Lower leg skin (tissue), 4 donors: Measurements from ENCODE around the gene EIF4A2. TPM values are rescaled to one million over a fixed set of nuclear protein-coding genes. Genes with fewer than 3 reads are reported as not detected.

Experiments used
- DNase-seq, 2 donors: peaks; one replicate each; pipeline ENCODE4 v3.0.0-alpha.2; 2019; ENCODE audit warnings: low spot score in 2 of 2
- H3K4me3 ChIP-seq: fragments of 200-600 bp; sonication (generic); 2 replicates; pipeline ENCODE4 v1.5.1; 2017; ENCODE audit warnings: mild to moderate bottlenecking, low read depth; ENCODE audit not compliant: poor library complexity, severe bottlenecking
- POLR2A ChIP-seq, 2 donors: fragments of 450-650 bp; IDR thresholded peaks; one replicate each; pipeline ENCODE4 v1.6.1; 2016 to 2017; ENCODE audit warnings: antibody characterized with exemption in 2 of 2, mild to moderate bottlenecking in 1 of 2, moderate library complexity in 1 of 2
- WGBS, 2 donors: methylation state at CpG; one replicate each; pipeline ENCODE4 v1.1.5; 2018; 5-methylcytosine and 5-hydroxymethylcytosine counted together
- intact Hi-C: fragments of 100-400 bp; cut with DNase I; formaldehyde crosslinking; loops from one replicate; pipeline ENCODE4 v1.15.0; 2023; ENCODE audit warnings: low total_unique reads
- total RNA-seq, 4 donors: library from RNA; depleted of rRNA; stranded (reverse); fragments of >200 nt; gene quantifications; one replicate each; pipeline ENCODE4 v1.1.0, GENCODE V29; 2016
- TF ChIP-seq, protein P1 (sequence below), 3 donors: fragments of 450-650 bp; IDR thresholded peaks; one replicate each; pipeline ENCODE4 v1.5.1; 2016; ENCODE audit warnings: antibody characterized with exemption in 3 of 3, mild to moderate bottlenecking in 3 of 3, moderate library complexity in 2 of 3

The EIF4A2 gene
- total RNA-seq, 4 donors from 2014 or later = 224 to 547 (median 310) TPM

DNA sequence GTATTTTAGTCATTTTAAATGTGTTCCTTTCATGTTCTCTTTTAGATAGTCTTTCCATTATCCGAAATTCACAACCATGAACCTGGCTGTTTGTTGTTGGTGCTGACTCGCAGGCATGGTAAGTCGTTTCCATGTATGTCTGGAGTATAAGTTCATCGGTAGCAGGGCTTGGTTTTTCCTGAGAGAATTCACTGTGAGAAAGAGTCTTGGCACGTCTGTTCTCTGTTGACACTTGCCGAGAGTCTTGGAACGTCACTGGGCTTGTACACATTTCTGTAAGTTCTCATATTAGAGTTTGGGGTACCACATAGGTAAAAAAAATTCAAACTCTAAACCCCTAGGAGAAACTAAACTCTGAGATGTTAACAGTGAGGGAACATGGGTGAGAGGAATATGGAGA lies 29.4 kb upstream of the EIF4A2 start:
- WGBS, 2 donors = 47 to 58% methylated on average over 7 of the region's 7 CpGs

GRCh38 chr3:186754871-186755270 lies 28.5 kb upstream of the EIF4A2 start:
- TF ChIP-seq, protein P1, sequence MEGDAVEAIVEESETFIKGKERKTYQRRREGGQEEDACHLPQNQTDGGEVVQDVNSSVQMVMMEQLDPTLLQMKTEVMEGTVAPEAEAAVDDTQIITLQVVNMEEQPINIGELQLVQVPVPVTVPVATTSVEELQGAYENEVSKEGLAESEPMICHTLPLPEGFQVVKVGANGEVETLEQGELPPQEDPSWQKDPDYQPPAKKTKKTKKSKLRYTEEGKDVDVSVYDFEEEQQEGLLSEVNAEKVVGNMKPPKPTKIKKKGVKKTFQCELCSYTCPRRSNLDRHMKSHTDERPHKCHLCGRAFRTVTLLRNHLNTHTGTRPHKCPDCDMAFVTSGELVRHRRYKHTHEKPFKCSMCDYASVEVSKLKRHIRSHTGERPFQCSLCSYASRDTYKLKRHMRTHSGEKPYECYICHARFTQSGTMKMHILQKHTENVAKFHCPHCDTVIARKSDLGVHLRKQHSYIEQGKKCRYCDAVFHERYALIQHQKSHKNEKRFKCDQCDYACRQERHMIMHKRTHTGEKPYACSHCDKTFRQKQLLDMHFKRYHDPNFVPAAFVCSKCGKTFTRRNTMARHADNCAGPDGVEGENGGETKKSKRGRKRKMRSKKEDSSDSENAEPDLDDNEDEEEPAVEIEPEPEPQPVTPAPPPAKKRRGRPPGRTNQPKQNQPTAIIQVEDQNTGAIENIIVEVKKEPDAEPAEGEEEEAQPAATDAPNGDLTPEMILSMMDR (IDR thresholded peaks at IDR 0.05) = no peak
- TF ChIP-seq POLR2A (IDR thresholded peaks at IDR 0.05) = no peak
- H3K4me3 ChIP-seq = no peak overlapping the region
- WGBS, 2 donors = 89 to 91% methylated on average over 5 of the region's 5 CpGs
- intact Hi-C loops = loop anchor here (10.0 kb wide), 1 partner anchor 140 kb away; the partner anchor contains the start of gene AHSG
- no peak for DNase-seq

More for the DNA sequence above, 29.4 kb upstream of the EIF4A2 start:
- no peak overlapping the region for H3K4me3 ChIP-seq
- no peak for DNase-seq
- no peak for TF ChIP-seq POLR2A (IDR thresholded peaks at IDR 0.05)
- TF ChIP-seq, protein P1 (IDR thresholded peaks at IDR 0.05) = no peak
- intact Hi-C loops = loop anchor here (10.0 kb wide), 1 partner anchor 139 kb away; the partner anchor contains the start of gene AHSG

- intact Hi-C loops = loop anchor here (10.0 kb wide), 1 partner anchor 142 kb away; the partner anchor contains the start of gene AHSG
- TF ChIP-seq POLR2A (IDR thresholded peaks at IDR 0.05) = no peak
- TF ChIP-seq, protein P1 (IDR thresholded peaks at IDR 0.05) = no peak
- no peak overlapping the region for H3K4me3 ChIP-seq
- 49 to 59% methylated on average over 8 of the region's 8 CpGs for WGBS, 2 donors
- no peak for DNase-seq
Observed at GRCh38 chr3:186757214-186757613, 26.2 kb upstream of the EIF4A2 start.

DNA sequence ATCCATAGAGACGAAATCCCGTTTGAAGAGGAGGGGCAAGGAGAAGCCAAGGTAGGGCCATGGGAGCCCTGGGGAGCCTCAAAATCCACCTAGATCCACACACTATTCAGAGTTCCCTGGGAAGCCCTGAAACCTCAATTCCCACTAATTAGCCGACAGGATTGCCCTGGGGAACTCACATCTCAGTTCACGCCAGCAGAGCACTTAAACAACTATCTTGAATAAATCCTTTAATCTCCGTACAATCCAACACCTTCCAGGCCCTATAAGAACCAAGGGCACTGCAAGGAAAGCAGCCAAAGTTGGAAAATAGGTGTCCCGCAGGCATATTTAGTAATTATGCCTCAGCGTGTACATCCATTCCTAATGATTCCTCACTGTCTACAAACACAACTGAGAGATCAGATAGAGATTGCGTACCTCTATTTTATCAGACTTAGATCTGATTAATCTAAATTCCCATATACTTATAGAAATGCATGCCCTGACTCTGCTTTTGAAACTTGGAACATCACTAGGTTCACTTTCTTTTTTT lies 25.6 kb upstream of the EIF4A2 start:
- H3K4me3 ChIP-seq = no peak overlapping the region
- intact Hi-C loops = loop anchor here (10.0 kb wide), 1 partner anchor 143 kb away; the partner anchor contains the start of gene AHSG
- WGBS, 2 donors = 46 to 47% methylated on average over 8 of the region's 8 CpGs
- DNase-seq = no peak
- TF ChIP-seq, protein P1 (IDR thresholded peaks at IDR 0.05) = no peak
- TF ChIP-seq POLR2A (IDR thresholded peaks at IDR 0.05) = no peak

DNA sequence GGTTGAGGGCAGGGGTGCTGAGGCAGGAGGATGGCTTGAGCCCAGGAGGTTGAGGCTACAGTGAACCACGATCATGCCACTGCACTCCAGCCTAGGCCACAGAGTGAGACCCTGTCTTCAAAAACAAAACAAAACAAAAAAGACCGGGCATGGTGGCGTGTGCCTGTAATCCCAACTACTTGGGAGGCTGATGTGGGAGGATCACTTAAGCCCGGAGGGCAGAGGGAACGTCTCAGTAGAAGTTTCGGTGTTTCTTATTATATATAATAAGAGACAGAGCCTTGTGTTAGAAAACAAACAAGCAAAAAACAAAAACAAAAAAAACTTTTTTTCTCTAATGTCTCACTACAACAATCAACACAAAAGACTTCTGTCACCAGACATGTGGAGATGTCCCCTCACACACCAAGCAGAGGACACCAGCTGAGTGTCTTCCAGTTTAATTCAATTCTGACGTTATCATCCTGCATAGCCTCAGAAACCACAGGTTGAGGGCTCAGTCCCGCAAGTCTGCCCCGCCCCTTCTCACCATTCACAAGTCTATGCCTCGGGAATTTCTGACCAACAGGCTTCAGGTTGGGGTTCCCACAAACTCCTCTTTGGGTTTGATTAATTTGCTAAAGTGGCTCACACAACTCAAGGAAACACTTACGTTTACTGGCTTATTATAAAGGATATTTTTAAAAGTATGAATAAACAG lies 24.0 kb upstream of the EIF4A2 start:
- H3K4me3 ChIP-seq = no peak overlapping the region
- WGBS, 2 donors = 79 to 83% methylated on average over 11 of the region's 11 CpGs
- DNase-seq = no peak
- intact Hi-C loops = loop anchor here (10.0 kb wide), 1 partner anchor 145 kb away; the partner anchor contains the start of gene AHSG
- TF ChIP-seq POLR2A (IDR thresholded peaks at IDR 0.05) = no peak
- TF ChIP-seq, protein P1 (IDR thresholded peaks at IDR 0.05) = no peak
